Measurements from ENCODE around the gene MBTD1. TPM values are rescaled to one million over a fixed set of nuclear protein-coding genes. Genes with fewer than 3 reads are reported as not detected.

The MBTD1 gene
- total RNA-seq (2021) (20.4 and 20.8 TPM in 2 replicates), Bru-seq, nascent RNA (percentile 89 among the genes with signal in this experiment), BruChase-seq, experiment 1, labeled RNA remaining after a 2-hour chase (percentile 88 among the genes with signal in this experiment), BruChase-seq, experiment 2, labeled RNA remaining after a 6-hour chase (percentile 78 among the genes with signal in this experiment)
- long read RNA-seq, partial matches to known transcripts: 5 of 6 reads
- long read RNA-seq, other reads (novel, unspliced or antisense): 1 of 6 reads

DNA sequence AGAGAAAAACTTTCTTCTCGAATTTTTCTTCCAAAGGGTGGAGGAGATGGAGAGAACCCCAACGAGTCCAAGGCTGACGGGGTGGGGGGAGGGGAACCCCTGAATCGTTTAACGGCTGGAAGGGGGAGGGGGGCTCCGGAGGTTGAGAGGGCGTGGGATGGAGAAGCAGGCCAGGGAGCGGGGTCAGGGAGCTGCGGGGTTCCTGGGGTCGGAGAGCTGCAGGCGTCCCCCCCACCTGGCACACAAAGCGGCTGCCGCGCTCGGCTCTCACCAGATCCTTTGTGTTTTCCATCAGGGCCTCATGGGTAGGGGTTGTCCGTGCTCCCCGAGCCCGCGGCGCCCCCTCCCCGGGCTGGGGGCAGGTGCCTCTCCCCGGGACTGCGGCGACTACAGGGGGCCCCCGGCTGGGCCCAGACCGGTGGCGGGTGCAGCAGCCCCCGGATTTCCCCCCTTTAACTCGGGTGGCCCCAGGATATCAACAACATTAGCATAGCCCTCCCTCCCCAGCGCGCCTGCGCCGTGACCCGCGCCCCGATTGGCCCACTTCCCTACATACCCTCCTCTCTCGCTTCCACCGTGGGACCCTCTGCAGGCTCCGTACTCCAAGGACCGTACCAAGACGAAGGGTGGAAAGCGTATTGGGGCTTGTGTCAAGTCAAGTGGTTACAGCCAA is at the start of gene MBTD1:
TSS of gene MBTD1 (minus strand) at position 486 of the 673 bp plus-strand sequence. CDS start 34,888 bp downstream, outside the sequence.
- Histone ChIP-seq H2AFZ (peak within 1 kb of the TSS; percentile 99), H3K27ac (peak within 1 kb of the TSS; percentile 92), H3K9me2 (ENCODE audit: insufficient read depth) (no peaks in the 10 kb centered on the region), H3K36me3 (ENCODE audit: low read depth) (peaks cover 45% of the 10 kb centered on the region), H3K4me2 (peak within 1 kb of the TSS; percentile 95), H4K20me1 (ENCODE audit: insufficient read depth) (peaks cover 68% of the 10 kb centered on the region), H3K27me3 (ENCODE audit: insufficient read depth, low read depth) (no peaks in the 10 kb centered on the region), H3K4me1 (replicated peaks; ENCODE audit: insufficient read depth) (peaks cover 55% of the 10 kb centered on the region), H3K9me3 (ENCODE audit: insufficient read depth, low read depth) (no peaks in the 10 kb centered on the region), H3K4me3 (peak within 1 kb of the TSS; percentile 94), H3K79me2 (ENCODE audit: low read depth) (peaks cover 95% of the 10 kb centered on the region), H3F3A (ENCODE audit: insufficient read depth, low read depth) (peaks cover 17% of the 10 kb centered on the region; the same call in 1 of the 2 replicates)
- DNase-seq: peak; percentile 85 to 92
- TF ChIP-seq, protein P1, sequence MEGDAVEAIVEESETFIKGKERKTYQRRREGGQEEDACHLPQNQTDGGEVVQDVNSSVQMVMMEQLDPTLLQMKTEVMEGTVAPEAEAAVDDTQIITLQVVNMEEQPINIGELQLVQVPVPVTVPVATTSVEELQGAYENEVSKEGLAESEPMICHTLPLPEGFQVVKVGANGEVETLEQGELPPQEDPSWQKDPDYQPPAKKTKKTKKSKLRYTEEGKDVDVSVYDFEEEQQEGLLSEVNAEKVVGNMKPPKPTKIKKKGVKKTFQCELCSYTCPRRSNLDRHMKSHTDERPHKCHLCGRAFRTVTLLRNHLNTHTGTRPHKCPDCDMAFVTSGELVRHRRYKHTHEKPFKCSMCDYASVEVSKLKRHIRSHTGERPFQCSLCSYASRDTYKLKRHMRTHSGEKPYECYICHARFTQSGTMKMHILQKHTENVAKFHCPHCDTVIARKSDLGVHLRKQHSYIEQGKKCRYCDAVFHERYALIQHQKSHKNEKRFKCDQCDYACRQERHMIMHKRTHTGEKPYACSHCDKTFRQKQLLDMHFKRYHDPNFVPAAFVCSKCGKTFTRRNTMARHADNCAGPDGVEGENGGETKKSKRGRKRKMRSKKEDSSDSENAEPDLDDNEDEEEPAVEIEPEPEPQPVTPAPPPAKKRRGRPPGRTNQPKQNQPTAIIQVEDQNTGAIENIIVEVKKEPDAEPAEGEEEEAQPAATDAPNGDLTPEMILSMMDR (conservative IDR thresholded peaks at IDR 0.05): no peak
- TF ChIP-seq EZH2 (IDR thresholded peaks at IDR 0.05; ENCODE audit: low read depth): no peak
- intact Hi-C loops (cut with micrococcal nuclease; ENCODE audit: unreplicated experiment): loop anchor here (2.0 to 5.0 kb wide), 2 partner anchors 92 to 139 kb away; partner anchors contain the start of genes NME2 and SPAG9
- ChIA-PET POLR2A (ENCODE audit: unreplicated experiment) (interaction anchor here (0.9 kb wide), 1 partner anchor 22 kb away, joined by 7 read pairs; no protein-coding TSS in a partner anchor), CTCF (no interaction called here)
- TSS peak; percentile 24 for BruUV-seq (replicated peaks)

DNA sequence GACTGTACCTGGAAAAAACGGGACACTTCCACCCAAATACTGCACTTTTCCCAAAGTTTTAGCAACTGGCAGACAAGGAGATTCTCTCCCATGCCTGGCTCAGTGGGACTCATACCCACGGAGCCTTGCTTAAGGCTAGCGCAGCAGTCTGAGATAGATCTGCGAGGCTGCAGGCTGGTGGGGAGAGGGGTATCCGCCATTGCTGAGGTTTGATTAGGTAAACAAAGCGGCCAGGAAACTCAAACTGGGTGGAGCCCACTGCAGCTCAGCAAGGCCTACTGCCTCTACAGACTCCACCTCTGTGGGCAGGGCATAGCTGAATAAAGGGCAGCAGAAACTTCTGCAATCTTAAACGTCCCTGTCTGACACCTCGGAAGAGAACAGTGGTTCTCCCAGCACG is 45.3 kb upstream of the MBTD1 start:
- no peak overlapping the region for H3K4me3 ChIP-seq
- ChIA-PET CTCF (no interaction called here), POLR2A (ENCODE audit: unreplicated experiment) (no interaction called here)
- H3K27me3 ChIP-seq (ENCODE audit: insufficient read depth, low read depth): peaks cover 21% of the 10 kb centered on the region; the same call in 1 of the 2 replicates
- no TSS peak for BruUV-seq (replicated peaks)
- no peaks in the 10 kb centered on the region for H3K9me3 ChIP-seq (ENCODE audit: insufficient read depth, low read depth)
- DNase-seq: no peak
- H2AFZ ChIP-seq: no peak overlapping the region
- H3K9me2 ChIP-seq (ENCODE audit: insufficient read depth): no peaks in the 10 kb centered on the region
- intact Hi-C loops (cut with micrococcal nuclease; ENCODE audit: unreplicated experiment): no loop called here
- H3K4me1 ChIP-seq (replicated peaks; ENCODE audit: insufficient read depth): no peaks in the 10 kb centered on the region
- no peak overlapping the region for H3K4me2 ChIP-seq
- no peaks in the 10 kb centered on the region for H3F3A ChIP-seq (ENCODE audit: insufficient read depth, low read depth)
- H3K79me2 ChIP-seq (ENCODE audit: low read depth): no peaks in the 10 kb centered on the region
- H3K36me3 ChIP-seq (ENCODE audit: low read depth): no peaks in the 10 kb centered on the region
- no peaks in the 10 kb centered on the region for H4K20me1 ChIP-seq (ENCODE audit: insufficient read depth)
- no peak overlapping the region for H3K27ac ChIP-seq
- TF ChIP-seq EZH2 (IDR thresholded peaks at IDR 0.05; ENCODE audit: low read depth): no peak
- TF ChIP-seq, protein P1 (conservative IDR thresholded peaks at IDR 0.05): no peak

DNA sequence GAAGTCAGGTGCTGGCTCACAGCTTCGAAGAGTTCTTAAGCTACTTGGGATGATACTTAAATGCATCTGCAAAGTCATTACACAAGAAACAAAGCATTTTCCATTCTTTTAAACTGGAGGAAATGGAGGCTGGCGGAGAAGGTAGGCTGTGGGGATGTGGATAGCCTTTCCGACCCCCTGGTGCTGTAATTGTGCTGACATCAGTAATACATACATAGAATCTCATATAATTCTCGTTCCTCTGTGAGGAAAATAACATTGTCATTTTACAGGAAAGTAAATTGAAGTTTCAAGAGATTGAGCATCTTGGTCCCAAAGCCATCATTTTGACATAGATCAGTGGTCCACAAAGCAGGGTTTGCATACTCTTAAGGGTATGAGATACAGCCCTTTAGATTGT is 40.0 kb upstream of the MBTD1 start:
- Histone ChIP-seq H3K4me2 (no peak overlapping the region), H3F3A (ENCODE audit: insufficient read depth, low read depth) (no peaks in the 10 kb centered on the region), H3K79me2 (ENCODE audit: low read depth) (no peaks in the 10 kb centered on the region), H3K4me1 (replicated peaks; ENCODE audit: insufficient read depth) (no peaks in the 10 kb centered on the region), H4K20me1 (ENCODE audit: insufficient read depth) (no peaks in the 10 kb centered on the region; the same call in 1 of the 2 replicates), H3K9me2 (ENCODE audit: insufficient read depth) (no peaks in the 10 kb centered on the region), H3K27ac (no peak overlapping the region), H3K9me3 (ENCODE audit: insufficient read depth, low read depth) (no peaks in the 10 kb centered on the region), H3K36me3 (ENCODE audit: low read depth) (no peaks in the 10 kb centered on the region), H3K4me3 (no peak overlapping the region), H3K27me3 (ENCODE audit: insufficient read depth, low read depth) (no peaks in the 10 kb centered on the region; the same call in 1 of the 2 replicates), H2AFZ (no peak overlapping the region)
- TF ChIP-seq, protein P1 (conservative IDR thresholded peaks at IDR 0.05): no peak
- no peak for TF ChIP-seq EZH2 (IDR thresholded peaks at IDR 0.05; ENCODE audit: low read depth)
- no TSS peak for BruUV-seq (replicated peaks)
- ChIA-PET POLR2A (ENCODE audit: unreplicated experiment) (no interaction called here), CTCF (no interaction called here)
- intact Hi-C loops (cut with micrococcal nuclease; ENCODE audit: unreplicated experiment): loop anchor here (1.0 to 2.0 kb wide), 2 partner anchors 236 to 807 kb away; no protein-coding TSS in a partner anchor
- DNase-seq: no peak
